ENCODE data around the gene FAM78A.

- TF ChIP-seq, protein P1, sequence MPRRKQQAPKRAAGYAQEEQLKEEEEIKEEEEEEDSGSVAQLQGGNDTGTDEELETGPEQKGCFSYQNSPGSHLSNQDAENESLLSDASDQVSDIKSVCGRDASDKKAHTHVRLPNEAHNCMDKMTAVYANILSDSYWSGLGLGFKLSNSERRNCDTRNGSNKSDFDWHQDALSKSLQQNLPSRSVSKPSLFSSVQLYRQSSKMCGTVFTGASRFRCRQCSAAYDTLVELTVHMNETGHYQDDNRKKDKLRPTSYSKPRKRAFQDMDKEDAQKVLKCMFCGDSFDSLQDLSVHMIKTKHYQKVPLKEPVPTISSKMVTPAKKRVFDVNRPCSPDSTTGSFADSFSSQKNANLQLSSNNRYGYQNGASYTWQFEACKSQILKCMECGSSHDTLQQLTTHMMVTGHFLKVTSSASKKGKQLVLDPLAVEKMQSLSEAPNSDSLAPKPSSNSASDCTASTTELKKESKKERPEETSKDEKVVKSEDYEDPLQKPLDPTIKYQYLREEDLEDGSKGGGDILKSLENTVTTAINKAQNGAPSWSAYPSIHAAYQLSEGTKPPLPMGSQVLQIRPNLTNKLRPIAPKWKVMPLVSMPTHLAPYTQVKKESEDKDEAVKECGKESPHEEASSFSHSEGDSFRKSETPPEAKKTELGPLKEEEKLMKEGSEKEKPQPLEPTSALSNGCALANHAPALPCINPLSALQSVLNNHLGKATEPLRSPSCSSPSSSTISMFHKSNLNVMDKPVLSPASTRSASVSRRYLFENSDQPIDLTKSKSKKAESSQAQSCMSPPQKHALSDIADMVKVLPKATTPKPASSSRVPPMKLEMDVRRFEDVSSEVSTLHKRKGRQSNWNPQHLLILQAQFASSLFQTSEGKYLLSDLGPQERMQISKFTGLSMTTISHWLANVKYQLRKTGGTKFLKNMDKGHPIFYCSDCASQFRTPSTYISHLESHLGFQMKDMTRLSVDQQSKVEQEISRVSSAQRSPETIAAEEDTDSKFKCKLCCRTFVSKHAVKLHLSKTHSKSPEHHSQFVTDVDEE (CRISPR knock-in tag; IDR thresholded peaks at IDR 0.05): no peak
- no peak for TF ChIP-seq ZFP30 (CRISPR knock-in tag; IDR thresholded peaks at IDR 0.05)
- no peak for TF ChIP-seq CSRNP3 (CRISPR knock-in tag; IDR thresholded peaks at IDR 0.05)
- TF ChIP-seq, protein P2, sequence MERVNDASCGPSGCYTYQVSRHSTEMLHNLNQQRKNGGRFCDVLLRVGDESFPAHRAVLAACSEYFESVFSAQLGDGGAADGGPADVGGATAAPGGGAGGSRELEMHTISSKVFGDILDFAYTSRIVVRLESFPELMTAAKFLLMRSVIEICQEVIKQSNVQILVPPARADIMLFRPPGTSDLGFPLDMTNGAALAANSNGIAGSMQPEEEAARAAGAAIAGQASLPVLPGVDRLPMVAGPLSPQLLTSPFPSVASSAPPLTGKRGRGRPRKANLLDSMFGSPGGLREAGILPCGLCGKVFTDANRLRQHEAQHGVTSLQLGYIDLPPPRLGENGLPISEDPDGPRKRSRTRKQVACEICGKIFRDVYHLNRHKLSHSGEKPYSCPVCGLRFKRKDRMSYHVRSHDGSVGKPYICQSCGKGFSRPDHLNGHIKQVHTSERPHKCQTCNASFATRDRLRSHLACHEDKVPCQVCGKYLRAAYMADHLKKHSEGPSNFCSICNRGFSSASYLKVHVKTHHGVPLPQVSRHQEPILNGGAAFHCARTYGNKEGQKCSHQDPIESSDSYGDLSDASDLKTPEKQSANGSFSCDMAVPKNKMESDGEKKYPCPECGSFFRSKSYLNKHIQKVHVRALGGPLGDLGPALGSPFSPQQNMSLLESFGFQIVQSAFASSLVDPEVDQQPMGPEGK (CRISPR knock-in tag; IDR thresholded peaks at IDR 0.05; ENCODE audit: borderline replicate concordance): no peak
- no peak for TF ChIP-seq ZNF70 (CRISPR knock-in tag; IDR thresholded peaks at IDR 0.05)
- TF ChIP-seq ARNTL (CRISPR knock-in tag; IDR thresholded peaks at IDR 0.05; ENCODE audit: borderline replicate concordance, low read depth): no peak
- TF ChIP-seq ESRRG (CRISPR knock-in tag; IDR thresholded peaks at IDR 0.05): no peak
- TF ChIP-seq ZFP3 (CRISPR knock-in tag; IDR thresholded peaks at IDR 0.05): no peak
- no peak for TF ChIP-seq RARB (CRISPR knock-in tag; IDR thresholded peaks at IDR 0.05)
Measured at GRCh38 chr9:131259432-131259898, 16.8 kb downstream of the FAM78A start.

Data from SK-N-SH treated with all-trans-retinoic acid at 6 μM for 48 hours (cell line).